Measurements from ENCODE around the gene IRAK3. TPM values are rescaled to one million over a fixed set of nuclear protein-coding genes. Genes with fewer than 3 reads are reported as not detected.

IRAK3 gene
- total RNA-seq, 1 donor from 2014 or later: 13.4 TPM

Other genes with a start within 250 kb of the IRAK3 start
- gene LLPH, start 58.5 kb upstream of the IRAK3 start, total RNA-seq: 10.7 TPM
- gene TMBIM4, start 19.2 kb upstream of the IRAK3 start, total RNA-seq: 107 TPM
- gene HELB, start 113.3 kb downstream of the IRAK3 start, total RNA-seq: 6.9 TPM

Measured in tongue (tissue), 1 donor.